Activated T-cell treated with anti-CD3 and anti-CD28 coated beads, Interleukin-2, amount 50 U/mL, for 24 hours (primary cell): Measurements from ENCODE around the gene ASPG.

Experiments
- DNase-seq: peaks from one replicate; pipeline ENCODE4 v3.0.0-alpha.2; 2020
- H3K27ac Mint-ChIP-seq: 2 replicates; pipeline ENCODE4 v1.8.0; 2020; ENCODE audit warnings: mild to moderate bottlenecking, mixed read lengths
- H3K27me3 Mint-ChIP-seq: 2 replicates; pipeline ENCODE4 v1.8.0; 2020; ENCODE audit warnings: mixed read lengths
- H3K36me3 Mint-ChIP-seq: 2 replicates; pipeline ENCODE4 v1.8.0; 2020; ENCODE audit warnings: low read depth, mixed read lengths
- H3K4me1 Mint-ChIP-seq: 2 replicates; pipeline ENCODE4 v1.8.0; 2020; ENCODE audit warnings: low read depth, mixed read lengths
- H3K4me3 Mint-ChIP-seq: 2 replicates; pipeline ENCODE4 v1.8.0; 2020; ENCODE audit warnings: mild to moderate bottlenecking, moderate library complexity, mixed read lengths
- H3K9me3 Mint-ChIP-seq: 2 replicates; pipeline ENCODE4 v1.8.0; 2020; ENCODE audit warnings: mixed read lengths

Gene ASPG

DNA sequence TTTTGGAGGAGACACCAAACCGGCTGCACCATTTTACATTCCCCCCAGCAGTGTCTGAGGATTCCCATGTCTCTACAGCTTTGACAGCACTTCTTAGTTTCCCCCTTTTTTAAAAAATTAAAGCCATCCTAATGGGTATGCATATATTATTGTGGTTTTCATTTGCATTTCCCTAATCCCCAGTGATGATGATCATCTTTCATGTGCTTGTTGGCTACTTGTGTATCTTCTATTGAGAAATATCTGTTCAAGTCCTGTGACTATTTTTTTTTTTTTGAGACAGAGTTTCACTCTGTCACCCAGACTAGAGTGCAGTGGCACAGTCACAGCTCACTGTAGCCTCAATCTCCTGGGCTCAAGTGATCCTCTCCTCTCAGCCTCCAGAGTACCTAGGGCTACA lies 23.2 kb upstream of the ASPG start:
- no peak overlapping the region for H3K4me3 Mint-ChIP-seq
- DNase-seq: no peak
- peaks cover 4% of the 10 kb centered on the region for H3K9me3 Mint-ChIP-seq
- no peaks in the 10 kb centered on the region for H3K4me1 Mint-ChIP-seq
- no peaks in the 10 kb centered on the region for H3K36me3 Mint-ChIP-seq
- no peak overlapping the region for H3K27ac Mint-ChIP-seq
- peaks cover 63% of the 10 kb centered on the region for H3K27me3 Mint-ChIP-seq

DNA sequence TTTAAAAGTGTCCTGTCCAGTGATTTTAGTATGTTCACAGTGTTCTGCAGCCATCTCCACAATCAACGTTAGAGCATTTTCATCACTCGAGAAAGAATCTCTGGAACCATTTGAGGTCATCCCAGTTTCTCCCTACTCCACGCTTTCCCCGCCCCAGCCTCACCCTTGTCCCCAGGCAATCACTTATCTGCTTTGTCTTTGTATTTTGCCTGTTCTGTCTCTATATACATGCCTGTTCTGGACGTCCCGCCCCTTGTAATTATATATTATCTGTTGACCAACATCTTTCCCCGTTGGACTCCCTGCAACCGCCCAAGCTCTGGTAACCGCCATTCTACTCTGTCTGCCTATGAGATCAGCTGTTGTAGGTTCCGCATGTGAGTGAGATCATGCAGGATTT lies 21.5 kb upstream of the ASPG start:
- Mint-ChIP-seq H3K9me3 (peaks cover 8% of the 10 kb centered on the region), H3K27me3 (peaks cover 71% of the 10 kb centered on the region), H3K27ac (no peak overlapping the region), H3K4me1 (no peaks in the 10 kb centered on the region), H3K4me3 (no peak overlapping the region), H3K36me3 (no peaks in the 10 kb centered on the region)
- no peak for DNase-seq

DNA sequence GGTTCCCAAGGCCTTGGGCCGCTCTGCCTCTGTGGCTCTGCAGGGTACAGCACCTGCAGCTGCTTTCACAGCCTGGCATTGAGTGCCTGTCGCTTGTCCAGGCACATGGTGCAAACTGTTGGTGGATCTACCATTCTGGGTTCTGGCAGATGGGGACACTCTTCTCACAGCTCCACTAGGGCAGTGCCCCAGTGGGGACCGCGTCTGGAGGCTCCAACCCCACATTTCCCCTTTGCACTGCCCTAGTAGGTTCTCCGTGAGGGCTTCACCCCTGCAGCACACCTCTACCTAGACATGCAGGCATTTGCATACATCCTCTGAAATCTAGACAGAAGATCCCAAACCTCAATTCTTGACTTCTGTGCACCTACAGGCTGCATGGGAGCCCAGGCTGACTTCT lies 19.2 kb upstream of the ASPG start:
- Mint-ChIP-seq H3K4me1 (no peaks in the 10 kb centered on the region), H3K4me3 (no peak overlapping the region), H3K9me3 (peaks cover 8% of the 10 kb centered on the region), H3K27ac (no peak overlapping the region), H3K36me3 (no peaks in the 10 kb centered on the region), H3K27me3 (peaks cover 61% of the 10 kb centered on the region)
- DNase-seq: no peak

DNA sequence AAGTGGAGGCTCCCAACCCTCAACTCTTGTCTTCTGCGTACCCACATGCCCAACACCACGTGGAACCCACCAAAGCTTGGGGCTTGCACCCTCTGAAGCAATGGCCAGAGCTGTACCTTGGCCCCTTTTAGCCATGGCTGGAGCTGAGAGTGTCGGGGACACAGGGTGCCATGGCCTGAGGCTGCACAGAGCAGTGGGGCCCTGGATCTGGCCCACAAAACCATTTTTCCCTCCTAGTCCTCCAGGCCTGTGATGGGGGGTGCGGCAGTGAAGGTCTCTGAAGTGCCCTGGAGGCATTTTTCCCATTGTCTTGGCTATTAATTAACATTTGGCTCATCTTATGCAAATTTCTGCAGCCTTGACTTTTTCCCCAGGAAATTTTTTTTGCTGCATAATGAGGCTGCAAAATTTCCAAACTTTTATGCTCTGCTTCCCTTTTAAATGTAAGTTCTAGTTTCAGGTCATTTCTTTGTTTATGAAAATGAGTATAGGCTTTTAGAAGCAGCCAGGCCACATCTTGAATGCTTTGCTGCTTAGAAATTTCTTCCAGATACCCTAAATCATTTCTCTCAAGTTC lies 18.7 kb upstream of the ASPG start:
- Mint-ChIP-seq H3K4me1 (no peaks in the 10 kb centered on the region), H3K36me3 (no peaks in the 10 kb centered on the region), H3K27ac (no peak overlapping the region), H3K4me3 (no peak overlapping the region), H3K27me3 (peaks cover 60% of the 10 kb centered on the region), H3K9me3 (peaks cover 8% of the 10 kb centered on the region)
- no peak for DNase-seq

DNA sequence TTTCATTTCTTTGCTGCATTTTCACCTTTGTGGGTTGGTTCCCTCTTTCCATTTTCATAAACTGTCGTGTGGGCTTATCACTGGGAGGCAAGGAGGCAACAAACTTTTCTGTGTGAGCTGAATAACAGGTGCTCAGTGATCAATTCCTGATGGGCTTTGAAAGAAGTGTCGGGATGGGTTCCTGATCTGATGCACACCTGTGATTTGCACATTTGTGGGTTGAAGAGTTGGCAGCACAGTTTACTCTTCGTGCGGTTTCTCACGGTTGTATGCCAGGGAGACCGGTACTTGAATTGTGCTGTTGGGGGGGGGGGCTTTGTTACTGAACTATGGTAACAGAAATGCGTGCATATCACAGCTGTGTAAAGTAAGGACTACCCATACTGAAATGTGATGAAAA lies 16.0 kb upstream of the ASPG start:
- DNase-seq: no peak
- Mint-ChIP-seq H3K4me1 (peaks cover 2% of the 10 kb centered on the region), H3K4me3 (no peak overlapping the region), H3K9me3 (peaks cover 19% of the 10 kb centered on the region), H3K27me3 (peaks cover 39% of the 10 kb centered on the region), H3K27ac (no peak overlapping the region), H3K36me3 (no peaks in the 10 kb centered on the region)

DNA sequence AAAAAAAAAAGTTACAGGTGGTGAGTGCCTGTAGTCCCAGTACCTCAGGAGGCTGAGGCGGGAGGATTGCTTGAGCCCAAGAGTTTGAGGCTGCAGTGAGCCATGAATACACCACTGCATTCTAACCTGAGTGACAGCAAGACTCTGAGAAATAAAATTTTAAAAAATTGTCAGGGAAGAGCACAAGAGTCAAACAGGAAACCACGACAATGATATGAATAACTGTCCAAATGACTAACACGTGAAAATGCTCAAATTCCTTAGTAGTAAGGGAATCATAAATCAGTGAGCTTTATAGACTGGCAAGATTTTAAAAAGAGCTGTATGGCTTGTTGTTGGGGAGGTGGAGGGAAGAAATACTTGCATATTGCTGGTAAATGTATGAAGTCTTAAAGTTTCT lies 12.9 kb upstream of the ASPG start:
- Mint-ChIP-seq H3K4me3 (no peak overlapping the region), H3K27me3 (peaks cover 22% of the 10 kb centered on the region), H3K4me1 (peaks cover 6% of the 10 kb centered on the region), H3K9me3 (peaks cover 12% of the 10 kb centered on the region), H3K27ac (no peak overlapping the region), H3K36me3 (no peaks in the 10 kb centered on the region)
- no peak for DNase-seq

DNA sequence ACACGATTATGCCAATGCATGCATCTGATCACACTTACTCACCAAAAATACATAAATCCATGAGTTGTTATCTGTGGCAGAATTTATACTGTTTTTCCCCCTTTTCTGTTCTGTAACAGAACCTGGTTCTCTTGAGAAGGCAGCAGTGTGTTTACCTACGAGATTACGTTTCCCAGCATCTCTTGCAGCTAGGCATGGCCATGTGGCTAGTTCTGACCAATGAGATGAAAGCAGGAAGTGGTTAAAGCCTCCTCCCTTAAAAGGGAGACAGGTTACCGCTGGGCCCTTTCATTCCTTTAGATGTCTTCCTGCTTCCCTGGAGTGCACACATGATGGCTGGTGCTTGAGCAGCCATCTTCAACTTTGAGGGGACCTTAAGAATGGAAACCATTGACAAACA lies 11.7 kb upstream of the ASPG start:
- Mint-ChIP-seq H3K27me3 (peaks cover 18% of the 10 kb centered on the region), H3K4me3 (no peak overlapping the region), H3K9me3 (peaks cover 11% of the 10 kb centered on the region), H3K27ac (no peak overlapping the region), H3K36me3 (no peaks in the 10 kb centered on the region), H3K4me1 (peaks cover 16% of the 10 kb centered on the region)
- DNase-seq: no peak

DNA sequence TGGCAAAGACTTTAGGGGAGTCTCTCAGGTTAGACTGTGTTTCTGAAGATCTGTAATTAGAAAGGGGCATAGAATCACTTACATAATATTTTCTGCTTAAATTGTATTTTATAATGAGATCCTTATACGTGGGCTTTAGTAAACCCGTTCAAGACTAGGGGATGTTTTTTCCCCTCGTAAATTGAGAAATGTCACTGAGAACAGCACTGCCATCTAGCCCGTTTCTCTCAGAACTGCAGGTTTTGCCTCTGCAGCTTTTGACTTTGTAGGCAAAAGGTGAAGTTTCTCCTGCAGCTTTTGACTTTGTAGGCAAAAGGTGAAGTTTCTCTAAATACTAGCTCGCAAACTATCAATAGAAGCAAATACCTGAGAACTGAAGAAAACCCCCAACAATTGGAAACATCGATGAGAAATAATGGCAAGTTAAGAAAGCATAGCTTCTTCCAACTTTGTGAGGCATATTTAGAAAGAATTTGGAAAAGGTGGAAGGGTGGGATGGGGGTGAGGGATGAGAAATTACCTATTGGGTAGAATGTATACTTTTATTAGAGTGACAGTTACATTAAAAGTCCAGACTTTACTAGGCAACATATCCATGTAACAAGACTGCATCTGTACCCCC lies 9.9 kb upstream of the ASPG start:
- Mint-ChIP-seq H3K36me3 (no peaks in the 10 kb centered on the region), H3K4me3 (no peak overlapping the region), H3K4me1 (peaks cover 16% of the 10 kb centered on the region), H3K9me3 (peaks cover 11% of the 10 kb centered on the region), H3K27ac (no peak overlapping the region), H3K27me3 (peaks cover 12% of the 10 kb centered on the region)
- DNase-seq: no peak

DNA sequence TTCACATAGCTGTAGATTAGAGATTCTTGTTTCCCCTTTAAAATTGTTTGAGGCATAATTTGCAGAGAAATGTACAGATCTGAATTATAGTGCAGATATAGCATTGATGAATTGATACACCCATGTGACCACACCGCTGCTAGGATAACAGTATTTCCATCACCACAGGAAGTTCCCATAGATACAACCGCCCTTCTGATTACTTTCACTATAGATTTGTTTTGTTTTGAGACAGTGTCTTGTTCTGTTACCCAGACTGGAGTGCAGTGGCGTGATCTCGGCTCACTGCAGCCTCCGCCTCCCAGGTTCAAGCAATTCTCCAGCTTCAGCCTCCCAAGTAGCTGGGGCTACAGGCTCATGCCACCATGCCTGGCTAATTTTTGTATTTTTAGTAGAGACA lies 8.8 kb upstream of the ASPG start:
- H3K4me3 Mint-ChIP-seq: no peak overlapping the region
- H3K27me3 Mint-ChIP-seq: peaks cover 12% of the 10 kb centered on the region
- H3K4me1 Mint-ChIP-seq: peaks cover 16% of the 10 kb centered on the region
- peaks cover 11% of the 10 kb centered on the region for H3K9me3 Mint-ChIP-seq
- no peak for DNase-seq
- H3K36me3 Mint-ChIP-seq: no peaks in the 10 kb centered on the region
- no peak overlapping the region for H3K27ac Mint-ChIP-seq

DNA sequence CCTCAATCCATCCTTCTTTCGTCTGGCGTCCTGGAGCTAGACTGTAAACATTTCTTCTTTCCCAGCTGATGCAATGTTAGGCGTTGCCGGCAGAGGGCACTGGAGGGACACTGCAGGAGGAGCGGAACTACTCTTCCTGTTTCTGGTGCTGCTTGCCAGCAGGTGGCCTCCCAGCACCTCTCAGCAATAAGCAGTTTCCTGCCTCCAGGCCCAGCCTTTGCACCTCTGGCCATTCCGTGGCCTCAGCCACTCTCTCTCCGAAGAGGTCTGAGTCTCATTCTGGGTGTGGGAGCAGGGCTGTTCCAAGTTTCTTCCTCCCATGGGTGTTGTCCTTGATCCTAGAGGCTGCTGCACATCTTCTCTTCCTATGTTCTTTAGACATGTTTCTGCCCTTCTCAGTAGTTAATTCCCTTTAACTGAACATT lies 7.5 kb upstream of the ASPG start:
- peak; percentile 88 for DNase-seq
- no peaks in the 10 kb centered on the region for H3K36me3 Mint-ChIP-seq
- peaks cover 14% of the 10 kb centered on the region for H3K4me1 Mint-ChIP-seq
- no peak overlapping the region for H3K27ac Mint-ChIP-seq
- H3K27me3 Mint-ChIP-seq: peaks cover 22% of the 10 kb centered on the region
- H3K9me3 Mint-ChIP-seq: peaks cover 7% of the 10 kb centered on the region
- no peak overlapping the region for H3K4me3 Mint-ChIP-seq

DNA sequence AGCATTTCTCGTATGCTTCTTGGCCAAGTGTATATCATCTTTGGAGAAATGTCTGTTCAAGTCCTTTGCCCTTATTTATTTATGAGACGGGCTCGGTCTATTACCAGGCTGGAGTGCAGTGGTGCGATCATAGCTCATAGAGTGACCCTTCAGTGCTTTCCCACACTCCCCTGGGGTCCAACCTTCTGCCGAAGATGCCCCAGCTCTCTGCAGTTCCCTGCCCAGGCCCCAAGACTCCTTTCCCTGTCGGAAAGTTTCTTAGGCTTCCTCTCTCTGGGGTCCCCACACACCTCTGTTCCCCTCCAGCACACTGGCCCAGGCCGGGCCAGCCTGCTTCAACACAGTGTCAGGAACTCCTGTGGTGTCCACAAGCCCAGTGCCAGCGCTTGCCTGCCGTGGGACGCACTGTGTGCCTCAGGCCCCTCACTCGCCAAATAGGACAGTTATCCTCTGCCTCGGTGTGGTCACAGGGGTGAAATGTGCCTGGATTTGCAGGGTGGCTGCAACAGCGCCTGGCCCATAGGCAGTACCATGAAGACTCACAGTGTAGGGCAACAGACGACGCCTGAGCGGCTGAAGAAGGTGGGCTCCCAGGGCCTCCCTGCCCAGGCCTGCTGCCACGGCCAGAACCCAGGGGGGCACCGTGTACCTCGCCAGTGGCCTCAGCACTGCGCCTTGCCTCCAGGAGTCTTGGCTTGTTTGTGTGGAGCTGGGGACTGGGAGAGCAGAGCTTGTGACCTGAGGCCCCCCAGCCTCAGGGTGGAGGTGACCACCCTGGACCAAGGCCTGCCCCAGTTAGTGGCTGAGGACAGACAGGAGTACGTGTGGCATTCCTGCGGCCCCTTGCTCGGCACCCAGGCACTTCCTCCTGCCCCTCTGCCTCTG lies 4.9 kb upstream of the ASPG start:
- Mint-ChIP-seq H3K36me3 (no peaks in the 10 kb centered on the region), H3K27ac (no peak overlapping the region), H3K4me3 (no peak overlapping the region), H3K4me1 (peaks cover 16% of the 10 kb centered on the region), H3K27me3 (peaks cover 38% of the 10 kb centered on the region), H3K9me3 (no peaks in the 10 kb centered on the region)
- no peak for DNase-seq

DNA sequence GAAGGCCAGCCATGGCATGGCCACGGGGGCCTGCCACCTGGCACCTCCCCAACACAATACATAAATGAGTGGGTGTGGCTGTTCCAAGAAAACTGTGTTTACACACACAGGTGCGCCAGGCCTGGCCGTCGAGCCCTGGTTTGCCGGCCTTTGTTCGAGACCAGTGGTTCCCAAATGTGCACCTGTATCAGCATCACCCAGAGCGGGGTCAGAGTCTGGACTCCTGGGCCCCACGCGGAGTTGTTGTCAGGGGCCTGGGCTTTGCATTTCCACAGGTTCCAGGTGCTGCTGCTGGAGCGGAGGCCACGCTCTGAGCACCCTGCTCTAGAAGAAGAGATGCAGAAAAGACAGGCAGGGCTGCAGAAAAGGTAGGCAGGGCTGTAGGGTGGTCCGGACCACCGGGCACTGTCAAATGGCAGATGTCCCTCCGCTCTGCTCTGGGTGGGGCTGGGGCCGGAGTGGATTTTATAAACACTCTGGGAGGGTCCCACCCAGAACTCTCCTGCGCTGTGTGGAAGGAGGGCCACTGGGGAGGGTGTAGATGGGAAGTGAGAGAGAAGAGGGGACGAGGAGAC lies 4.2 kb upstream of the ASPG start:
- no peaks in the 10 kb centered on the region for H3K9me3 Mint-ChIP-seq

DNA sequence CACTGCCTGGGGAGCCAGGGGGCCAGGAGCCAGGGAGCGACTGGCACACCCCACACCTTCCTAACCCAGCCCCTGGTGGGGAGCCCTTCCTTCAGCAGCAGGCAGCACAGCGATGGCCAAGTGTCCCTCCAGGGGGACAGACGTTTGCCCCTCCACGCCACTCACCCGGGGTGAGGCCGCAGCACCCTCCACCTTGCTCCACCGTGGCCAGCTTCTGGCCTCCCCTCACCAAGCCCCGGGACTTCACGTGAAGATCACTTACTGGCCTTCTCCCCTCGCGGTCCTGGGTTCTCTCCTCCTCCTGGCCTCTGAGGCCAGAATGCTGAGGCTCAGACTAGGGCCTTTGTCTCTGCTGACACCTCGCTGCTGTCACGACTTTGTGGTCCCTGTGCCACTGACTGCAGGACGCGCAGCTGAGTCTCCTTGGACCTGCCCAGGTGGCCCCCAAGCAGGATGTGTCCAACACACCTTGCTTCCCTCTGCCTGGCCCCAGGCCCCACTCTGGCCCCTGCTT lies 3.5 kb upstream of the ASPG start:
- Mint-ChIP-seq H3K36me3 (no peaks in the 10 kb centered on the region), H3K27me3 (peaks cover 34% of the 10 kb centered on the region), H3K9me3 (no peaks in the 10 kb centered on the region), H3K4me1 (peaks cover 12% of the 10 kb centered on the region), H3K27ac (no peak overlapping the region), H3K4me3 (no peak overlapping the region)
- DNase-seq: peak; percentile 21

More for the DNA sequence above, 4.2 kb upstream of the ASPG start:
- DNase-seq: no peak
- peaks cover 16% of the 10 kb centered on the region for H3K4me1 Mint-ChIP-seq
- H3K27me3 Mint-ChIP-seq: peaks cover 35% of the 10 kb centered on the region
- H3K4me3 Mint-ChIP-seq: no peak overlapping the region
- no peaks in the 10 kb centered on the region for H3K36me3 Mint-ChIP-seq
- no peak overlapping the region for H3K27ac Mint-ChIP-seq

DNA sequence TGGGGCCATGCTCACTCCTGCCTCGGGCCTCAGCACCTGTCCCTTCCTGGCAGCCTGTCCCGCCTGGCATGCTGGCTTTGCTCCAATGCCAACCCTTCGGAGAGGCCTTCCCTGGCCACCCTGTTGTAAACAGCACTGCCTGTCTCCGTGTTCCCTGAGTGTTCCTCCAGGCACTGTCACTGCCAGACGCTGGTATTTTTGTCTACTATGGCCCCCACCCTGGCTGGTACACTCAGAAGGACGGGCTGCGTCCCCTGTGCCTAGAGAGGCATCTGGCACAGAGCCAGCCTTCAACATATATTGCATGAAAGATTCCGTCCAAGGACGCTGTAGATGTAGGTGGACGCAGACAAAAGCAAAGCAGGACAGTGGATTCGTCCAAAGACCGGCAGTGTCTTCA lies 2.7 kb upstream of the ASPG start:
- DNase-seq: no peak
- Mint-ChIP-seq H3K4me3 (no peak overlapping the region), H3K27ac (no peak overlapping the region), H3K27me3 (peaks cover 33% of the 10 kb centered on the region), H3K36me3 (no peaks in the 10 kb centered on the region), H3K9me3 (no peaks in the 10 kb centered on the region), H3K4me1 (peaks cover 10% of the 10 kb centered on the region)
